ENCODE measurements around the gene GALNT9. TPM values are rescaled to one million over a fixed set of nuclear protein-coding genes. Genes with fewer than 3 reads are reported as not detected.

The GALNT9 gene
- total RNA-seq, 4 donors from 2014 or later, result 0.17 to 0.58 (median 0.46) TPM

- no peaks in the 10 kb centered on the region for H3K9me3 ChIP-seq
- no peak for DNase-seq (ENCODE audit: extremely low spot score)
- H3K4me3 ChIP-seq, result no peak overlapping the region
- no peak for TF ChIP-seq POLR2A (IDR thresholded peaks at IDR 0.05; ENCODE audit: low read depth)
- no peak for TF ChIP-seq POLR2AphosphoS5 (IDR thresholded peaks at IDR 0.05)
- H3K4me1 ChIP-seq, result peaks cover 0 to 55% (median 53%) of the 10 kb centered on the region in 4 donors
- peaks cover 3 to 85% (median 21%) of the 10 kb centered on the region in 4 donors for H3K27me3 ChIP-seq
- H3K27ac ChIP-seq (replicated peaks in 1 of 4), result no peak overlapping the region
- no peaks in the 10 kb centered on the region for H3K36me3 ChIP-seq
- WGBS, result 84% methylated on average over 15 of the region's 15 CpGs
- intact Hi-C loops (cut with DNase I), result no loop called here
These were observed 3.7 kb downstream of the GALNT9 start for GRCh38 chr12:132325733-132326130.

DNA sequence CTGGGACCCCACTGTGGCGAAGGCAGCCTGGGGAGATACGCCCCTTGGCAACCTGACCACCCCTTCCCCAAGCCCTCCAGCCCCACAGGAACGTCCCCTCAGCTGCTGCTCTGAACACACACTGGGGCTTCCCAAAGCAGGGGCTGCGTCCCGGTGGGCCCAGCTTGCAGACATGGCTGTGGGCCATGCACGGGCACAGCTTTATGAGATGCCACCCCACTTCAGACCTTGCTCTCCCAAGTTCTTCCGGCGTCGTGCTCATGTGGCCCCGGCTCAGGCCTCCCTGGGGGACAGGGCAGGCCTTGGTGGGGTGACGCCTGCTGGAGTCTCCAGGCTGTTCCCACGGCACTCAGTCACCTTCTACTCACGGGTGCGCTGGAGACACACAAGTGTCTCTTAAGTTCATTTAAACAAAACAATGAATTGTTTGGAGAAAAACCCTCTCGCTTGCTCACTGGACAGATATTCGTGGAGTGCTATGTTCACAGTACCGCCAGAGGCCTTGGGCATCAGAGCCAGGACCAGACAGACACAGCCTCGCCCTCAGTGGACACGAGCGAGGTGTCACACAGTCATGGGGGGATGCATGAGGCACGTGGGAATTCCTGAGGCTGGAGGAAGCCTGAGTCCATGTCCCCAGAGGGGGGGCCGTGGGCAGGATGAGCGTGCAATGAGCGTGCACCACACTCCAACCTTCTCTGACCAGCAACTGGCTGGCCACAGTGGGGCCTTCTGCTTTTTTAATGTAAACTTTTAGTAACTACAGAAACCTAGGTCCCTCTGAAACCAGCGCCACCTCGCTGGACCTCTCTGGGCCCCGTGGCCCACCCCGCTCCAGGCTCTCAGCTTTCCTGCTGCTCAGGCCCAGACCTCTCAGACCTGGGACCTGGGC lies 4.3 kb downstream of the GALNT9 start:
- no peaks in the 10 kb centered on the region for H3K36me3 ChIP-seq
- no peak overlapping the region for H3K27ac ChIP-seq (replicated peaks in 1 of 4)
- DNase-seq (ENCODE audit: extremely low spot score), result no peak
- no peak overlapping the region for H3K4me3 ChIP-seq
- H3K4me1 ChIP-seq, result peaks cover 0 to 53% (median 51%) of the 10 kb centered on the region in 4 donors
- H3K27me3 ChIP-seq, result peaks cover 3 to 82% (median 15%) of the 10 kb centered on the region in 4 donors
- TF ChIP-seq EP300 (IDR thresholded peaks at IDR 0.05) (no peak), CTCF (IDR thresholded peaks at IDR 0.05) (no peak), POLR2AphosphoS5 (IDR thresholded peaks at IDR 0.05) (no peak), POLR2A (IDR thresholded peaks at IDR 0.05; ENCODE audit: low read depth) (no peak)
- H3K9me3 ChIP-seq, result no peaks in the 10 kb centered on the region
- 85% methylated on average over 14 of the region's 28 CpGs for WGBS
- intact Hi-C loops (cut with DNase I), result no loop called here

- 88% methylated on average over 38 of the region's 42 CpGs for WGBS
- no peak for DNase-seq (ENCODE audit: extremely low spot score)
These were observed 5.2 kb downstream of the GALNT9 start for GRCh38 chr12:132324173-132324572.

GRCh38 chr12:132323171-132324010 lies 6.0 kb downstream of the GALNT9 start:
- H3K4me1 ChIP-seq, result peaks cover 0 to 36% (median 35%) of the 10 kb centered on the region in 4 donors
- H3K4me3 ChIP-seq, result peak overlapping the region in 3 of 4 donors; percentile 2 to 15 (median 10)
- H3K27me3 ChIP-seq, result peaks cover 0 to 75% (median 3%) of the 10 kb centered on the region in 4 donors
- TF ChIP-seq CTCF (IDR thresholded peaks at IDR 0.05) (no peak), EP300 (IDR thresholded peaks at IDR 0.05) (no peak), POLR2AphosphoS5 (IDR thresholded peaks at IDR 0.05) (no peak), POLR2A (IDR thresholded peaks at IDR 0.05; ENCODE audit: low read depth) (no peak)
- peak overlapping the region in 1 of 4 donors; percentile 2 for H3K27ac ChIP-seq (replicated peaks in 1 of 4)
- no peak for DNase-seq (ENCODE audit: extremely low spot score)
- intact Hi-C loops (cut with DNase I), result no loop called here
- H3K36me3 ChIP-seq, result no peaks in the 10 kb centered on the region
- WGBS, result 27% methylated on average over 44 of the region's 44 CpGs
- H3K9me3 ChIP-seq, result no peaks in the 10 kb centered on the region

More at GRCh38 chr12:132324173-132324572, 5.2 kb downstream of the GALNT9 start:
- H3K27ac ChIP-seq (replicated peaks in 1 of 4), result no peak overlapping the region
- intact Hi-C loops (cut with DNase I), result no loop called here
- H3K4me1 ChIP-seq, result peaks cover 0 to 44% (median 43%) of the 10 kb centered on the region in 4 donors
- no peaks in the 10 kb centered on the region for H3K36me3 ChIP-seq
- no peak overlapping the region for H3K4me3 ChIP-seq
- peaks cover 3 to 77% (median 11%) of the 10 kb centered on the region in 4 donors for H3K27me3 ChIP-seq
- H3K9me3 ChIP-seq, result no peaks in the 10 kb centered on the region
- no peak for TF ChIP-seq EP300 (IDR thresholded peaks at IDR 0.05)
- no peak for TF ChIP-seq POLR2AphosphoS5 (IDR thresholded peaks at IDR 0.05)
- TF ChIP-seq CTCF (IDR thresholded peaks at IDR 0.05), result no peak
- no peak for TF ChIP-seq POLR2A (IDR thresholded peaks at IDR 0.05; ENCODE audit: low read depth)
